Upper lobe of left lung (tissue), 6 donors: ENCODE results near the gene TNFRSF9. TPM values are rescaled to one million over a fixed set of nuclear protein-coding genes. Genes with fewer than 3 reads are reported as not detected.

Source experiments
- ATAC-seq, 2 donors: fragments of 200-7000 bp; cut with Tn5 transposase; one replicate each; pipeline ENCODE4 v1.9.1; 2022; ENCODE audit warnings: mild to moderate bottlenecking in 2 of 2, moderate library complexity in 2 of 2; ENCODE audit not compliant: low FRiP score in 2 of 2
- DNase-seq, 2 donors: peaks; one replicate each; pipeline ENCODE4 v3.0.0-alpha.2; 2019 to 2020
- H3K27ac ChIP-seq, 4 donors: fragments of 200-600 bp; sonication (generic); one replicate each; pipeline ENCODE4 v1.5.1; 2016 to 2019
- H3K27me3 ChIP-seq, 4 donors: fragments of 200-600 bp; sonication (generic); one replicate each; pipeline ENCODE4 v1.5.1; 2017 to 2019
- H3K36me3 ChIP-seq, 4 donors: fragments of 200-600 bp; sonication (generic); one replicate each; pipeline ENCODE4 v1.5.1; 2016 to 2019
- H3K4me1 ChIP-seq, 4 donors: fragments of 200-600 bp; sonication (generic); one replicate each; pipeline ENCODE4 v1.5.1; 2018 to 2019
- H3K4me3 ChIP-seq, 4 donors: fragments of 200-600 bp; sonication (generic); one replicate each; pipeline ENCODE4 v1.5.1; 2017 to 2019; ENCODE audit warnings: mild to moderate bottlenecking in 2 of 4, moderate library complexity in 1 of 4
- H3K9me3 ChIP-seq, 4 donors: fragments of 200-600 bp; sonication (generic); one replicate each; pipeline ENCODE4 v1.5.1; 2018 to 2019
- CTCF ChIP-seq, 6 experiments: fragments of 450-650 bp in 4 of 6; fragments of 200-600 bp in 2 of 6; sonication (generic) in 2 of 6; IDR thresholded peaks; one replicate each; pipeline ENCODE4 v1.5.1; 2016 to 2019; ENCODE audit warnings: antibody characterized with exemption in 6 of 6
- EP300 ChIP-seq, 4 donors: sonication (generic); formaldehyde crosslinking; IDR thresholded peaks; one replicate each; pipeline ENCODE4 v1.5.1; 2017; ENCODE audit warnings: antibody characterized with exemption in 4 of 4, control low read depth in 2 of 4
- POLR2A ChIP-seq, 4 donors: fragments of 450-650 bp; IDR thresholded peaks; one replicate each; pipeline ENCODE4 v1.5.1; 2016 to 2017; ENCODE audit warnings: antibody characterized with exemption in 4 of 4, mild to moderate bottlenecking in 2 of 4
- POLR2AphosphoS5 ChIP-seq, 2 donors: sonication (generic); formaldehyde crosslinking; IDR thresholded peaks; one replicate each; pipeline ENCODE4 v1.5.1; 2017; ENCODE audit warnings: antibody characterized with exemption in 2 of 2
- WGBS, 2 donors: methylation state at CpG; one replicate each; pipeline ENCODE4 v1.1.5; 2017 to 2018; 5-methylcytosine and 5-hydroxymethylcytosine counted together
- total RNA-seq, 6 donors: library from RNA; depleted of rRNA in 4 of 6; stranded (reverse); fragments of >200 nt in 4 of 6; gene quantifications; one replicate each; pipeline versions ENCODE4 v1.1.0 to v1.2.1, GENCODE V29; 2016 to 2021
- donor health status: DM: no; HTN: no; CAD: no; lungs with moderate emphysema.
- donor health status: DM: no; HTN: yes; CAD: no; lungs with severe emphysema.

The TNFRSF9 gene
- total RNA-seq, 6 donors from 2014 or later = 0.11 to 1.5 (median 0.61) TPM; not detected in 1

- H3K4me3 ChIP-seq = peak overlapping the region in 1 of 4 donors; percentile 34
- H3K27ac ChIP-seq = no peak overlapping the region
- TF ChIP-seq CTCF (IDR thresholded peaks at IDR 0.05) = peak; percentile 47 to 69 (median 60)
- TF ChIP-seq POLR2A (IDR thresholded peaks at IDR 0.05) = no peak
- no peaks in the 10 kb centered on the region for H3K27me3 ChIP-seq
- WGBS, 2 donors = 16 to 25% methylated on average over 21 of the region's 21 CpGs
- peak; percentile 6 to 62 for DNase-seq
- peak; percentile 82 to 94 for ATAC-seq
- no peaks in the 10 kb centered on the region for H3K9me3 ChIP-seq
- no peaks in the 10 kb centered on the region for H3K36me3 ChIP-seq
- H3K4me1 ChIP-seq = peaks cover 0 to 5% (median 2%) of the 10 kb centered on the region in 4 donors
Measured at GRCh38 chr1:7902478-7903085, 38.1 kb downstream of the TNFRSF9 start.

GRCh38 chr1:7899741-7900140 is 40.9 kb downstream of the TNFRSF9 start:
- no peaks in the 10 kb centered on the region for H3K9me3 ChIP-seq
- no peak for ATAC-seq
- peaks cover 0 to 5% (median 2%) of the 10 kb centered on the region in 4 donors for H3K4me1 ChIP-seq
- H3K4me3 ChIP-seq = no peak overlapping the region
- TF ChIP-seq POLR2A (IDR thresholded peaks at IDR 0.05) = no peak
- no peak for TF ChIP-seq EP300 (IDR thresholded peaks at IDR 0.05)
- TF ChIP-seq POLR2AphosphoS5 (IDR thresholded peaks at IDR 0.05) = no peak
- TF ChIP-seq CTCF (IDR thresholded peaks at IDR 0.05) = no peak
- no peak overlapping the region for H3K27ac ChIP-seq
- 74 to 84% methylated on average over 4 of the region's 4 CpGs for WGBS, 2 donors
- H3K27me3 ChIP-seq = no peaks in the 10 kb centered on the region
- no peak for DNase-seq
- H3K36me3 ChIP-seq = no peaks in the 10 kb centered on the region

GRCh38 chr1:7898962-7899361 is 41.7 kb downstream of the TNFRSF9 start:
- Histone ChIP-seq H3K27ac (no peak overlapping the region), H3K4me1 (peaks cover 0 to 5% (median 2%) of the 10 kb centered on the region in 4 donors), H3K27me3 (no peaks in the 10 kb centered on the region), H3K9me3 (no peaks in the 10 kb centered on the region), H3K4me3 (no peak overlapping the region), H3K36me3 (no peaks in the 10 kb centered on the region)
- 85 to 88% methylated on average over 5 of the region's 5 CpGs for WGBS, 2 donors
- ATAC-seq (no peak), DNase-seq (no peak)
- TF ChIP-seq CTCF (IDR thresholded peaks at IDR 0.05) (no peak), POLR2A (IDR thresholded peaks at IDR 0.05) (no peak)

GRCh38 chr1:7896994-7897393 is 43.6 kb downstream of the TNFRSF9 start:
- no peaks in the 10 kb centered on the region for H3K27me3 ChIP-seq
- 41 to 52% methylated on average over 1 of the region's 1 CpG for WGBS, 2 donors
- H3K36me3 ChIP-seq = no peaks in the 10 kb centered on the region
- H3K4me1 ChIP-seq = no peaks in the 10 kb centered on the region
- TF ChIP-seq EP300 (IDR thresholded peaks at IDR 0.05) (no peak), CTCF (IDR thresholded peaks at IDR 0.05) (no peak), POLR2AphosphoS5 (IDR thresholded peaks at IDR 0.05) (no peak), POLR2A (IDR thresholded peaks at IDR 0.05) (no peak)
- ATAC-seq = no peak
- no peaks in the 10 kb centered on the region for H3K9me3 ChIP-seq
- DNase-seq = no peak
- H3K27ac ChIP-seq = no peak overlapping the region
- no peak overlapping the region for H3K4me3 ChIP-seq

- H3K9me3 ChIP-seq = no peaks in the 10 kb centered on the region
- H3K4me1 ChIP-seq = no peaks in the 10 kb centered on the region
- WGBS, 2 donors = 84 to 89% methylated on average over 13 of the region's 13 CpGs
- H3K4me3 ChIP-seq = no peak overlapping the region
- no peak for TF ChIP-seq POLR2A (IDR thresholded peaks at IDR 0.05)
- no peak for TF ChIP-seq POLR2AphosphoS5 (IDR thresholded peaks at IDR 0.05)
- no peak for TF ChIP-seq EP300 (IDR thresholded peaks at IDR 0.05)
- no peak for TF ChIP-seq CTCF (IDR thresholded peaks at IDR 0.05)
- no peak for DNase-seq
- H3K27ac ChIP-seq = no peak overlapping the region
- no peak for ATAC-seq
- H3K36me3 ChIP-seq = no peaks in the 10 kb centered on the region
- H3K27me3 ChIP-seq = no peaks in the 10 kb centered on the region
Measured at GRCh38 chr1:7893529-7894180, 47.0 kb downstream of the TNFRSF9 start.
